KBM-7 (cell line): ENCODE measurements around the gene CCDC121.
A peak's percentile ranks its signal among the peaks of the same experiment; 100 is the strongest.

Experiments
- DNase-seq: peaks from one replicate; pipeline ENCODE4 v3.0.0-alpha.2; 2015
- in situ Hi-C: fragments of 300-500 bp; cut with MboI; formaldehyde crosslinking; loops from 2 replicates; pipeline ENCODE4 v1.14.3; 2020; ENCODE audit warnings: low sequenced_read_pairs, low pct_unique_long_range_greater_than_20kb, mixed read lengths

The CCDC121 gene

GRCh38 chr2:27628767-27629709 is at the start of gene CCDC121, which contains the start of gene GPN1:
Gene CCDC121, minus strand, starts transcription at chr2:27629012. Its CDS starts 1,213 bp downstream, at chr2:27627799.
Gene GPN1, plus strand, starts transcription at chr2:27629050. Its CDS starts 9 bp downstream, at chr2:27629059.
- peak; percentile 96 for DNase-seq
- in situ Hi-C loops = no loop called here

- in situ Hi-C loops = no loop called here
Observed at GRCh38 chr2:27672723-27673486, 44.1 kb upstream of the CCDC121 start.

GRCh38 chr2:27671235-27671634 is 42.4 kb upstream of the CCDC121 start:
- DNase-seq = no peak
- in situ Hi-C loops = no loop called here

More at GRCh38 chr2:27672723-27673486, 44.1 kb upstream of the CCDC121 start:
- DNase-seq = no peak

GRCh38 chr2:27667446-27667845 is 38.6 kb upstream of the CCDC121 start:
- DNase-seq = peak; percentile 52
- in situ Hi-C loops = no loop called here

- no peak for DNase-seq
Observed at GRCh38 chr2:27664622-27665363, 36.0 kb upstream of the CCDC121 start.

GRCh38 chr2:27664154-27664574 is 35.4 kb upstream of the CCDC121 start:
- DNase-seq = no peak
- in situ Hi-C loops = no loop called here

More at GRCh38 chr2:27664622-27665363, 36.0 kb upstream of the CCDC121 start:
- in situ Hi-C loops = no loop called here

- in situ Hi-C loops = no loop called here
- DNase-seq = peak; percentile 92
Observed at GRCh38 chr2:27663285-27664153, 34.7 kb upstream of the CCDC121 start, which contains the start of the genes SLC4A1AP and SUPT7L. Gene SLC4A1AP, plus strand, starts transcription at chr2:27663889. Its CDS starts 26 bp downstream, at chr2:27663915. Gene SUPT7L, minus strand, starts transcription at chr2:27663614. Its CDS starts 1,422 bp downstream, at chr2:27662192.

- no peak for DNase-seq
- in situ Hi-C loops = no loop called here
Observed at GRCh38 chr2:27661371-27661770, 32.6 kb upstream of the CCDC121 start.

- in situ Hi-C loops = no loop called here
- no peak for DNase-seq
Observed at GRCh38 chr2:27655155-27655951, 26.5 kb upstream of the CCDC121 start.

- DNase-seq = no peak
- in situ Hi-C loops = no loop called here
Observed at GRCh38 chr2:27653397-27653796, 24.6 kb upstream of the CCDC121 start.

- in situ Hi-C loops = no loop called here
- no peak for DNase-seq
Observed at GRCh38 chr2:27652790-27653189, 24.0 kb upstream of the CCDC121 start.

- DNase-seq = no peak
- in situ Hi-C loops = no loop called here
Observed at GRCh38 chr2:27652341-27652740, 23.5 kb upstream of the CCDC121 start.

- no peak for DNase-seq
- in situ Hi-C loops = no loop called here
Observed at GRCh38 chr2:27651056-27651455, 22.2 kb upstream of the CCDC121 start.

- in situ Hi-C loops = no loop called here
Observed at GRCh38 chr2:27647737-27648136, 18.9 kb upstream of the CCDC121 start.

GRCh38 chr2:27647289-27647688 is 18.5 kb upstream of the CCDC121 start:
- in situ Hi-C loops = no loop called here

More at GRCh38 chr2:27647737-27648136, 18.9 kb upstream of the CCDC121 start:
- no peak for DNase-seq

GRCh38 chr2:27645197-27645596 is 16.4 kb upstream of the CCDC121 start:
- in situ Hi-C loops = no loop called here
- no peak for DNase-seq

More at GRCh38 chr2:27647289-27647688, 18.5 kb upstream of the CCDC121 start:
- DNase-seq = no peak

- no peak for DNase-seq
- in situ Hi-C loops = no loop called here
Observed at GRCh38 chr2:27640722-27641245, 12.0 kb upstream of the CCDC121 start.
